ENCODE data around the gene SHISA9. TPM values are rescaled to one million over a fixed set of nuclear protein-coding genes. Genes with fewer than 3 reads are reported as not detected.

Gene SHISA9
- total and polyA plus RNA-seq, 4 donors = under 0.01 to 0.08 (median 0.07) TPM; not detected in 1

DNA sequence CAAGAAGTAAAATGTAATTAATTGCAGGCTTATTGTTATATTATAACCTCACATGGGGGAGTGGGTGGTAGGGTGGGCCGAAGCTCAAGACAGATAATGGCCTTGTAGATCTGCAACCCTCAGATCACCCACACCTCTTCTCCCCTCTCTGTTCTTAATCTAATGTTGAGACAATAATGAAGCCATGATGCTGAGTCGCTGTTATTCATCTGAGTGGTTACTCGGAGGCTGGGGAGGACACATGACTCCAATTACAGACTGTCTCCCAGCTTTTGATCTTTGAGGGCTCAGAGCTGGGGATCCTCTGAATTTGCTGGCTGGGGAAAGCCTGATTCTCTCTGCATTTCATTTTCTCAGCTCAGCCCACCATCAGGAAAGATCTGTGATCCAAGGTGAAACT, 275.3 kb downstream of the SHISA9 start:
- no peak overlapping the region for H3K9ac ChIP-seq (ENCODE audit: low read depth in 1 of 2, low read length in 2 of 2)
- no peak overlapping the region for H3K4me3 ChIP-seq (ENCODE audit: low read depth in 1 of 3, low read length in 3 of 3)
- WGBS = 76% methylated on average over 3 of the region's 3 CpGs
- TF ChIP-seq EGR1 (IDR thresholded peaks at IDR 0.05; ENCODE audit: low read depth in 2 of 2) (no peak), RAD21 (IDR thresholded peaks at IDR 0.05) (no peak), RXRA (IDR thresholded peaks at IDR 0.05) (no peak), TAF1 (conservative IDR thresholded peaks at IDR 0.05) (no peak), GABPA (IDR thresholded peaks at IDR 0.05 in 1 of 2, conservative IDR thresholded peaks at IDR 0.05 in 1 of 2) (no peak), FOXA1 (IDR thresholded peaks at IDR 0.05) (no peak), JUND (IDR thresholded peaks at IDR 0.05) (no peak), YY1 (IDR thresholded peaks at IDR 0.05) (no peak), HNF4G (IDR thresholded peaks at IDR 0.05) (no peak), SP1 (IDR thresholded peaks at IDR 0.05) (no peak), NR2F2 (IDR thresholded peaks at IDR 0.05) (no peak), HNF4A (conservative IDR thresholded peaks at IDR 0.05) (no peak)
- TF ChIP-seq, protein P1, sequence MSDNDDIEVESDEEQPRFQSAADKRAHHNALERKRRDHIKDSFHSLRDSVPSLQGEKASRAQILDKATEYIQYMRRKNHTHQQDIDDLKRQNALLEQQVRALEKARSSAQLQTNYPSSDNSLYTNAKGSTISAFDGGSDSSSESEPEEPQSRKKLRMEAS (IDR thresholded peaks at IDR 0.05) = no peak
- TF ChIP-seq, protein P2, sequence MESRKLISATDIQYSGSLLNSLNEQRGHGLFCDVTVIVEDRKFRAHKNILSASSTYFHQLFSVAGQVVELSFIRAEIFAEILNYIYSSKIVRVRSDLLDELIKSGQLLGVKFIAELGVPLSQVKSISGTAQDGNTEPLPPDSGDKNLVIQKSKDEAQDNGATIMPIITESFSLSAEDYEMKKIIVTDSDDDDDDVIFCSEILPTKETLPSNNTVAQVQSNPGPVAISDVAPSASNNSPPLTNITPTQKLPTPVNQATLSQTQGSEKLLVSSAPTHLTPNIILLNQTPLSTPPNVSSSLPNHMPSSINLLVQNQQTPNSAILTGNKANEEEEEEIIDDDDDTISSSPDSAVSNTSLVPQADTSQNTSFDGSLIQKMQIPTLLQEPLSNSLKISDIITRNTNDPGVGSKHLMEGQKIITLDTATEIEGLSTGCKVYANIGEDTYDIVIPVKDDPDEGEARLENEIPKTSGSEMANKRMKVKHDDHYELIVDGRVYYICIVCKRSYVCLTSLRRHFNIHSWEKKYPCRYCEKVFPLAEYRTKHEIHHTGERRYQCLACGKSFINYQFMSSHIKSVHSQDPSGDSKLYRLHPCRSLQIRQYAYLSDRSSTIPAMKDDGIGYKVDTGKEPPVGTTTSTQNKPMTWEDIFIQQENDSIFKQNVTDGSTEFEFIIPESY (IDR thresholded peaks at IDR 0.05) = no peak
- TF ChIP-seq, protein P3, sequence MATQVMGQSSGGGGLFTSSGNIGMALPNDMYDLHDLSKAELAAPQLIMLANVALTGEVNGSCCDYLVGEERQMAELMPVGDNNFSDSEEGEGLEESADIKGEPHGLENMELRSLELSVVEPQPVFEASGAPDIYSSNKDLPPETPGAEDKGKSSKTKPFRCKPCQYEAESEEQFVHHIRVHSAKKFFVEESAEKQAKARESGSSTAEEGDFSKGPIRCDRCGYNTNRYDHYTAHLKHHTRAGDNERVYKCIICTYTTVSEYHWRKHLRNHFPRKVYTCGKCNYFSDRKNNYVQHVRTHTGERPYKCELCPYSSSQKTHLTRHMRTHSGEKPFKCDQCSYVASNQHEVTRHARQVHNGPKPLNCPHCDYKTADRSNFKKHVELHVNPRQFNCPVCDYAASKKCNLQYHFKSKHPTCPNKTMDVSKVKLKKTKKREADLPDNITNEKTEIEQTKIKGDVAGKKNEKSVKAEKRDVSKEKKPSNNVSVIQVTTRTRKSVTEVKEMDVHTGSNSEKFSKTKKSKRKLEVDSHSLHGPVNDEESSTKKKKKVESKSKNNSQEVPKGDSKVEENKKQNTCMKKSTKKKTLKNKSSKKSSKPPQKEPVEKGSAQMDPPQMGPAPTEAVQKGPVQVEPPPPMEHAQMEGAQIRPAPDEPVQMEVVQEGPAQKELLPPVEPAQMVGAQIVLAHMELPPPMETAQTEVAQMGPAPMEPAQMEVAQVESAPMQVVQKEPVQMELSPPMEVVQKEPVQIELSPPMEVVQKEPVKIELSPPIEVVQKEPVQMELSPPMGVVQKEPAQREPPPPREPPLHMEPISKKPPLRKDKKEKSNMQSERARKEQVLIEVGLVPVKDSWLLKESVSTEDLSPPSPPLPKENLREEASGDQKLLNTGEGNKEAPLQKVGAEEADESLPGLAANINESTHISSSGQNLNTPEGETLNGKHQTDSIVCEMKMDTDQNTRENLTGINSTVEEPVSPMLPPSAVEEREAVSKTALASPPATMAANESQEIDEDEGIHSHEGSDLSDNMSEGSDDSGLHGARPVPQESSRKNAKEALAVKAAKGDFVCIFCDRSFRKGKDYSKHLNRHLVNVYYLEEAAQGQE (IDR thresholded peaks at IDR 0.05) = no peak
- TF ChIP-seq, protein P4, sequence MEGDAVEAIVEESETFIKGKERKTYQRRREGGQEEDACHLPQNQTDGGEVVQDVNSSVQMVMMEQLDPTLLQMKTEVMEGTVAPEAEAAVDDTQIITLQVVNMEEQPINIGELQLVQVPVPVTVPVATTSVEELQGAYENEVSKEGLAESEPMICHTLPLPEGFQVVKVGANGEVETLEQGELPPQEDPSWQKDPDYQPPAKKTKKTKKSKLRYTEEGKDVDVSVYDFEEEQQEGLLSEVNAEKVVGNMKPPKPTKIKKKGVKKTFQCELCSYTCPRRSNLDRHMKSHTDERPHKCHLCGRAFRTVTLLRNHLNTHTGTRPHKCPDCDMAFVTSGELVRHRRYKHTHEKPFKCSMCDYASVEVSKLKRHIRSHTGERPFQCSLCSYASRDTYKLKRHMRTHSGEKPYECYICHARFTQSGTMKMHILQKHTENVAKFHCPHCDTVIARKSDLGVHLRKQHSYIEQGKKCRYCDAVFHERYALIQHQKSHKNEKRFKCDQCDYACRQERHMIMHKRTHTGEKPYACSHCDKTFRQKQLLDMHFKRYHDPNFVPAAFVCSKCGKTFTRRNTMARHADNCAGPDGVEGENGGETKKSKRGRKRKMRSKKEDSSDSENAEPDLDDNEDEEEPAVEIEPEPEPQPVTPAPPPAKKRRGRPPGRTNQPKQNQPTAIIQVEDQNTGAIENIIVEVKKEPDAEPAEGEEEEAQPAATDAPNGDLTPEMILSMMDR (IDR thresholded peaks at IDR 0.05; ENCODE audit: low read depth, low read length, missing input control) = no peak
- no peaks in the 10 kb centered on the region for H3K9me3 ChIP-seq (ENCODE audit: control insufficient read depth in 4 of 4, low read length in 3 of 4)
- no peaks in the 10 kb centered on the region for H3K27me3 ChIP-seq (ENCODE audit: control insufficient read depth in 4 of 4, insufficient read depth in 4 of 4, low read length in 3 of 4)
- H3K36me3 ChIP-seq (ENCODE audit: control insufficient read depth in 4 of 4, insufficient read depth in 3 of 4, low read depth in 1 of 4, low read length in 3 of 4) = no peaks in the 10 kb centered on the region
- H3K4me1 ChIP-seq (ENCODE audit: control insufficient read depth in 4 of 4, insufficient read depth in 4 of 4, low read length in 3 of 4) = no peaks in the 10 kb centered on the region
- no peak overlapping the region for H3K27ac ChIP-seq (ENCODE audit: low read depth in 1 of 2, low read length in 2 of 2)
- DNase-seq (ENCODE audit: low spot score) = no peak

DNA sequence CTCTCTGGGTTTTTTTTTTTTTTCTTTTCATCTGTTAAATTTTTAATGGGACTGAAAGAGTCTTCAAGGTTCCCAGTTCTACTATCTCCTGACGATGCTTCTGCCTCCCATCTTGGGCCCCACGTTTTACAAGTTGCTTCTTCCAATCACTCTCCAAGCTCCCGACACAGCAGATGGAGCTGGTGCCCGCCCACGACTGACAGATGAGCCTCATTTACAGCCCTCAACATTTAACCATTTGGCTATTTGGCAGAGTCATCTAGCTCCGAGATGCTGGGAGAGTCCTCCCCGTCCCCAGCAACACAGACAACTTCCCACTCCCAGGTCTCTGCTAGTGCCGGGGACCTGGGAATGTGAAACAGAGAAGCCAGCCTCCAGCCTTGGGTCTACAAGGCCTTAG, 276.9 kb downstream of the SHISA9 start:
- Histone ChIP-seq H3K27ac (ENCODE audit: low read depth in 1 of 2, low read length in 2 of 2) (no peak overlapping the region), H3K27me3 (ENCODE audit: control insufficient read depth in 4 of 4, insufficient read depth in 4 of 4, low read length in 3 of 4) (no peaks in the 10 kb centered on the region), H3K4me3 (ENCODE audit: low read depth in 1 of 3, low read length in 3 of 3) (no peak overlapping the region), H3K4me1 (ENCODE audit: control insufficient read depth in 4 of 4, insufficient read depth in 4 of 4, low read length in 3 of 4) (no peaks in the 10 kb centered on the region), H3K9ac (ENCODE audit: low read depth in 1 of 2, low read length in 2 of 2) (no peak overlapping the region), H3K36me3 (ENCODE audit: control insufficient read depth in 4 of 4, insufficient read depth in 3 of 4, low read depth in 1 of 4, low read length in 3 of 4) (no peaks in the 10 kb centered on the region), H3K9me3 (ENCODE audit: control insufficient read depth in 4 of 4, low read length in 3 of 4) (no peaks in the 10 kb centered on the region)
- 66% methylated on average over 8 of the region's 8 CpGs for WGBS
- DNase-seq (ENCODE audit: low spot score) = no peak
- no peak for TF ChIP-seq FOXA2 (IDR thresholded peaks at IDR 0.05)
- TF ChIP-seq NR2F2 (IDR thresholded peaks at IDR 0.05) = no peak
- TF ChIP-seq, protein P5, sequence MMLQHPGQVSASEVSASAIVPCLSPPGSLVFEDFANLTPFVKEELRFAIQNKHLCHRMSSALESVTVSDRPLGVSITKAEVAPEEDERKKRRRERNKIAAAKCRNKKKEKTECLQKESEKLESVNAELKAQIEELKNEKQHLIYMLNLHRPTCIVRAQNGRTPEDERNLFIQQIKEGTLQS (IDR thresholded peaks at IDR 0.05) = no peak
- no peak for TF ChIP-seq JUND (IDR thresholded peaks at IDR 0.05)
- no peak for TF ChIP-seq HNF4G (IDR thresholded peaks at IDR 0.05)
- no peak for TF ChIP-seq YY1 (IDR thresholded peaks at IDR 0.05)
- TF ChIP-seq, protein P4 (IDR thresholded peaks at IDR 0.05; ENCODE audit: low read depth, low read length, missing input control) = no peak
- TF ChIP-seq SP1 (IDR thresholded peaks at IDR 0.05) = no peak
- TF ChIP-seq HNF4A (conservative IDR thresholded peaks at IDR 0.05) = no peak
- no peak for TF ChIP-seq EGR1 (IDR thresholded peaks at IDR 0.05; ENCODE audit: low read depth in 2 of 2)
- TF ChIP-seq GABPA (IDR thresholded peaks at IDR 0.05 in 1 of 2, conservative IDR thresholded peaks at IDR 0.05 in 1 of 2) = no peak
- TF ChIP-seq, protein P2 (IDR thresholded peaks at IDR 0.05) = no peak
- TF ChIP-seq RAD21 (IDR thresholded peaks at IDR 0.05) = no peak
